A172 (cell line): ENCODE measurements around the gene XG. TPM values are rescaled to one million over a fixed set of nuclear protein-coding genes. Genes with fewer than 3 reads are reported as not detected.

ENCODE experiments used
- total RNA-seq: library from RNA; depleted of rRNA; stranded (reverse); fragments of >200 nt; shearing (Covaris generic); gene quantifications from 2 replicates; pipeline ENCODE4 v1.2.3, GENCODE V29; 2014; rRNA removed

Gene XG
- total RNA-seq, 1 experiment from 2014 or later, result not detected

Other genes starting within 250 kb of the XG start
- 464 and 705 TPM in 2 replicates for gene CD99, start 60.7 kb upstream of the XG start, total RNA-seq
- gene GYG2, start 76.9 kb downstream of the XG start, total RNA-seq, result 7.2 and 11.7 TPM in 2 replicates
- gene ARSD, start 177.3 kb downstream of the XG start, total RNA-seq, result 17.7 and 32.0 TPM in 2 replicates